ENCODE measurements around the gene TATDN2. TPM values are rescaled to one million over a fixed set of nuclear protein-coding genes. Genes with fewer than 3 reads are reported as not detected.

TATDN2 gene
- total and polyA plus RNA-seq, 9 of the 15 experiments (the other 6 are each of a cell fraction or from before 2014, with no cell fraction given), result 5.2 to 44.7 (median 25.8) TPM

GRCh38 chr3:10309736-10310135 lies 61.5 kb downstream of the TATDN2 start (continued):
- TF ChIP-seq THAP7 (CRISPR knock-in tag; IDR thresholded peaks at IDR 0.05), result no peak

GRCh38 chr3:10310578-10310977 lies 62.3 kb downstream of the TATDN2 start:
- no peaks in the 10 kb centered on the region for H3K79me2 ChIP-seq (ENCODE audit: control insufficient read depth, insufficient read depth, low read length)
- peaks cover 0 to 5% of the 10 kb centered on the region in 2 experiments; a peak in 2 of 5 replicates for H3K4me1 ChIP-seq (replicated peaks in 1 of 2; ENCODE audit: control insufficient read depth in 2 of 2, insufficient read depth in 2 of 2, low read length in 2 of 2)
- in situ Hi-C loops (cut with MboI), result loop anchor here (25.0 kb wide), 1 partner anchor 798 kb away; no protein-coding TSS in a partner anchor
- no peak for ATAC-seq
- peaks cover 5% of the 10 kb centered on the region; the same call in 1 of the 2 replicates for H4K20me1 ChIP-seq (replicated peaks; ENCODE audit: control insufficient read depth, insufficient read depth, low read length)
- no peak for FAIRE-seq
- no peak overlapping the region for H2AFZ ChIP-seq (ENCODE audit: low read depth, low read length)
- no peak overlapping the region for H3K27ac ChIP-seq (ENCODE audit: extremely low read depth, low read depth, low read length)
- no peaks in the 10 kb centered on the region for H3K9me3 ChIP-seq (replicated peaks; ENCODE audit: control insufficient read depth, insufficient read depth, low read depth, low read length)
- H3K4me2 ChIP-seq (ENCODE audit: insufficient read depth, low read length), result no peak overlapping the region
- no peak overlapping the region for H3K4me3 ChIP-seq
- no peak overlapping the region for H3K9ac ChIP-seq (ENCODE audit: insufficient read depth in 1 of 2, low read depth in 2 of 2, low read length in 2 of 2)
- H3K27me3 ChIP-seq (ENCODE audit: control insufficient read depth in 2 of 2, insufficient read depth in 2 of 2, low read length in 2 of 2), result no peaks in the 10 kb centered on the region
- intact Hi-C loops (cut with micrococcal nuclease), result no loop called here
- H3K36me3 ChIP-seq (ENCODE audit: control insufficient read depth, insufficient read depth, low read length), result peaks cover 92% of the 10 kb centered on the region
- no peak for DNase-seq (ENCODE audit: extremely low read depth in 1 of 4, low spot score in 3 of 4)
- CTCF ChIA-PET (ENCODE audit: low intra/inter-chr PET ratio), result no interaction called here
- WGBS (ENCODE audit: insufficient coverage, low coverage, missing lambda C conversion rate), result 100% methylated on average over 2 of the region's 2 CpGs
- TF ChIP-seq ZNF316 (IDR thresholded peaks at IDR 0.05), result peak; percentile 98
- TF ChIP-seq MAFG (tag; conservative IDR thresholded peaks at IDR 0.05), result peak; percentile 94
- TF ChIP-seq NFE2 (IDR thresholded peaks at IDR 0.05; ENCODE audit: low read depth), result peak; percentile 76
- no peak for TF ChIP-seq LCOR (CRISPR knock-in tag; IDR thresholded peaks at IDR 0.05)
- TF ChIP-seq MAFF (IDR thresholded peaks at IDR 0.05; ENCODE audit: low read length), result peak; percentile 83
- TF ChIP-seq NFE2L1 (tag; IDR thresholded peaks at IDR 0.05; ENCODE audit: borderline replicate concordance, low read depth), result peak; percentile 77
- no peak for TF ChIP-seq TCF7 (IDR thresholded peaks at IDR 0.05; ENCODE audit: borderline replicate concordance)
- TF ChIP-seq MAFK (IDR thresholded peaks at IDR 0.05; ENCODE audit: low read length), result peak; percentile 76; the same call in 1 of the 2 replicates
- TF ChIP-seq C11orf30 (IDR thresholded peaks at IDR 0.05; ENCODE audit: low read depth), result peak; percentile 91
- no TSS peak for BruUV-seq (replicated peaks)
- POLR2A ChIA-PET, result interaction anchor here (1.3 to 1.7 kb wide), 2 partner anchors 10 to 20 kb away, joined by 5 to 6 read pairs; partner anchors contain the start of gene SEC13
- peaks cover 4% of the 10 kb centered on the region for H3K9me1 ChIP-seq (ENCODE audit: control insufficient read depth, insufficient read depth, low read length)

Measured in K562 (cell line).